ENCODE results near the gene STX18.

STX18 gene

DNA sequence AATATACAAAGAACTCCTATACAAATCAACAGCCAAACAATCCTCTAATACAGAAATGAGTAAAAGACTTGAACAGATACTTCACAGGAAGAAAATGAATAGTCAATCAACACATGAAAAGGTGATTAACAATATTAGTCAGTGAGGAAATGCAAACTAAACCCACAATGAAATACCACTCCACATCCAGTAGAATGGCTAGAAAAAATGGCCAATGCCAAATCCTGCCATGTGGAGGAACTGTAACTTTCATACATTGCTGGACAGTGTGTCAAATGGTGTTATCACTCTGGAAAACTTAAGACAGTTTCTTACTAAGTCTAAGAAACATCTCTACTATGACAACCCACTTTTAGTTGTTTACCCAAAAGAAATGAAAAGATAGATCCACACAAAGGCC, 95.4 kb downstream of the STX18 start:
- Histone ChIP-seq H3K79me2 (ENCODE audit: low read length) (no peaks in the 10 kb centered on the region), H4K20me1 (ENCODE audit: insufficient read depth, low read length) (no peaks in the 10 kb centered on the region), H3K27ac (ENCODE audit: low read length) (no peak overlapping the region), H3K36me3 (replicated peaks; ENCODE audit: insufficient read depth, low read length) (no peaks in the 10 kb centered on the region), H3K9me2 (replicated peaks; ENCODE audit: insufficient read depth, low read length) (no peaks in the 10 kb centered on the region), H3K27me3 (replicated peaks; ENCODE audit: insufficient read depth, low read length) (no peaks in the 10 kb centered on the region), H2AFZ (ENCODE audit: low read length) (no peak overlapping the region), H3K4me1 (ENCODE audit: low read length) (no peaks in the 10 kb centered on the region), H3K9ac (ENCODE audit: low read length) (no peak overlapping the region), H3F3A (ENCODE audit: insufficient read depth, low read length) (no peaks in the 10 kb centered on the region), H3K4me2 (ENCODE audit: low read depth, low read length) (no peak overlapping the region), H3K4me3 (ENCODE audit: low read length) (no peak overlapping the region), H3K9me3 (replicated peaks; ENCODE audit: insufficient read depth, low read length) (no peaks in the 10 kb centered on the region)
- no peak for DNase-seq
- TF ChIP-seq EZH2 (optimal IDR thresholded peaks at IDR 0.05; ENCODE audit: low read depth, low read length) (no peak), EZH2phosphoT487 (IDR thresholded peaks at IDR 0.05; ENCODE audit: low read length) (no peak)
- TF ChIP-seq, protein P1, sequence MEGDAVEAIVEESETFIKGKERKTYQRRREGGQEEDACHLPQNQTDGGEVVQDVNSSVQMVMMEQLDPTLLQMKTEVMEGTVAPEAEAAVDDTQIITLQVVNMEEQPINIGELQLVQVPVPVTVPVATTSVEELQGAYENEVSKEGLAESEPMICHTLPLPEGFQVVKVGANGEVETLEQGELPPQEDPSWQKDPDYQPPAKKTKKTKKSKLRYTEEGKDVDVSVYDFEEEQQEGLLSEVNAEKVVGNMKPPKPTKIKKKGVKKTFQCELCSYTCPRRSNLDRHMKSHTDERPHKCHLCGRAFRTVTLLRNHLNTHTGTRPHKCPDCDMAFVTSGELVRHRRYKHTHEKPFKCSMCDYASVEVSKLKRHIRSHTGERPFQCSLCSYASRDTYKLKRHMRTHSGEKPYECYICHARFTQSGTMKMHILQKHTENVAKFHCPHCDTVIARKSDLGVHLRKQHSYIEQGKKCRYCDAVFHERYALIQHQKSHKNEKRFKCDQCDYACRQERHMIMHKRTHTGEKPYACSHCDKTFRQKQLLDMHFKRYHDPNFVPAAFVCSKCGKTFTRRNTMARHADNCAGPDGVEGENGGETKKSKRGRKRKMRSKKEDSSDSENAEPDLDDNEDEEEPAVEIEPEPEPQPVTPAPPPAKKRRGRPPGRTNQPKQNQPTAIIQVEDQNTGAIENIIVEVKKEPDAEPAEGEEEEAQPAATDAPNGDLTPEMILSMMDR (IDR thresholded peaks at IDR 0.05; ENCODE audit: low read length), result no peak

DNA sequence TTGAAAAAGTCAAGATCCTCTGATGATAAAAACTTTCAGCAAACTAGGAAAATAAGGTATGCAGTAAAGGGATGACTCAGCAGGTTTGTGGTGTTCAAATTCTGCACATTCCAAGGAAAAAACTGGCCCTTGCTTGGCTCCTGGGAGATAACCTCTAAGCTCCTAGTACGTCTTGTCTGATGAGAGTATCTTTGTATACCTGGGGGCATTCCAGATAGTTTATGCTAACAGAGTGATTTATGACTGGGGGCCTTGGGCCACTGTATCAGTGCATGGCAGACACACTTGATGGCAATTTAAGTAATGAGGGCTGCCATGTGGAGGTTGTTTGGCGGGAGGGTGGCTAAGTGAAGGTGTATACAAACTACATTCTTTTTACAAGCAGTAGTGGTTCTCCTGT, 98.0 kb downstream of the STX18 start:
- TF ChIP-seq EZH2 (optimal IDR thresholded peaks at IDR 0.05; ENCODE audit: low read depth, low read length) (no peak), EZH2phosphoT487 (IDR thresholded peaks at IDR 0.05; ENCODE audit: low read length) (no peak)
- TF ChIP-seq, protein P1 (IDR thresholded peaks at IDR 0.05; ENCODE audit: low read length), result no peak
- H3K36me3 ChIP-seq (replicated peaks; ENCODE audit: insufficient read depth, low read length), result no peaks in the 10 kb centered on the region
- no peaks in the 10 kb centered on the region for H3K9me3 ChIP-seq (replicated peaks; ENCODE audit: insufficient read depth, low read length)
- no peak for DNase-seq
- no peak overlapping the region for H3K27ac ChIP-seq (ENCODE audit: low read length)
- no peak overlapping the region for H3K4me2 ChIP-seq (ENCODE audit: low read depth, low read length)
- no peak overlapping the region for H3K9ac ChIP-seq (ENCODE audit: low read length)
- H2AFZ ChIP-seq (ENCODE audit: low read length), result no peak overlapping the region
- no peaks in the 10 kb centered on the region for H3K79me2 ChIP-seq (ENCODE audit: low read length)
- H4K20me1 ChIP-seq (ENCODE audit: insufficient read depth, low read length), result no peaks in the 10 kb centered on the region
- H3K4me3 ChIP-seq (ENCODE audit: low read length), result no peak overlapping the region
- no peaks in the 10 kb centered on the region for H3K4me1 ChIP-seq (ENCODE audit: low read length)
- H3F3A ChIP-seq (ENCODE audit: insufficient read depth, low read length), result no peaks in the 10 kb centered on the region
- H3K9me2 ChIP-seq (replicated peaks; ENCODE audit: insufficient read depth, low read length), result no peaks in the 10 kb centered on the region
- no peaks in the 10 kb centered on the region for H3K27me3 ChIP-seq (replicated peaks; ENCODE audit: insufficient read depth, low read length)

DNA sequence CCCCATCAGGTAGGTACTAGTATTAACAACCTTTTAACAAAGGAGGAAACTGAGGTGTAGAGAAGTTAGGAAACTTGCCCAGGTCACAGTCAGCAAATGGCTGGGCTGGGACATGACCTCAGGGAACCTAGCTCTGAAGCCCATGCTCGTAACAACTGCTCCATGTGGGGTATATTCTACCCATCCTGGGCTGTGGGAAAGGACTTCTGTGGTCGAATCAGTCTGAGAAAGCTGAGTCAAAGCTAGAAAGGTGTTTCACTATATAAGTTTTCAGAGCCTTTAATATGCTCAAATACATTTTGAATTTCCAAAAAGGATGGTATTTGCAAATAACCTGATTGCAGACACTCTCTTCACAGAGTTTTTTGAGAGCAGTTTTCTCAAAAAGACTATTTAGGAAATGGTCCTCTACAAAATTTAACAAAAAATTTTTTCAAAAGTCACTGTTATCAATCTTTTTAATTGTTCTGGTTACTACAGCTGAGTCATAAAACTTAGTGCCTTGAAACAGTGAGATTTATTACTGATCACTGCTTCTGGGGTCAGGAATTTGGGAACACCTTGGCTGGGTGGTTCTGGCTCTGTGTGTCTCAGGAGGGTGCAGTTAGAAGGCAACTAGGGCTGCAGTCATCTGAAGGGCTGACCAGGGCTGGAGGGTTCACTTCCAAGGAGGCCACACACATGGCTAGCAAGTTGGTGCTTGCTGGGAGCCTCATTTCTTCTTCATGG, 101.4 kb downstream of the STX18 start:
- no peak for DNase-seq
- Histone ChIP-seq H3K4me2 (ENCODE audit: low read depth, low read length) (no peak overlapping the region), H3K4me3 (ENCODE audit: low read length) (no peak overlapping the region), H3K9ac (ENCODE audit: low read length) (no peak overlapping the region), H3K9me2 (replicated peaks; ENCODE audit: insufficient read depth, low read length) (no peaks in the 10 kb centered on the region), H3F3A (ENCODE audit: insufficient read depth, low read length) (no peaks in the 10 kb centered on the region), H4K20me1 (ENCODE audit: insufficient read depth, low read length) (no peaks in the 10 kb centered on the region), H3K4me1 (ENCODE audit: low read length) (no peaks in the 10 kb centered on the region), H3K27me3 (replicated peaks; ENCODE audit: insufficient read depth, low read length) (no peaks in the 10 kb centered on the region), H3K36me3 (replicated peaks; ENCODE audit: insufficient read depth, low read length) (no peaks in the 10 kb centered on the region), H3K79me2 (ENCODE audit: low read length) (no peaks in the 10 kb centered on the region), H2AFZ (ENCODE audit: low read length) (no peak overlapping the region), H3K9me3 (replicated peaks; ENCODE audit: insufficient read depth, low read length) (no peaks in the 10 kb centered on the region), H3K27ac (ENCODE audit: low read length) (no peak overlapping the region)
- TF ChIP-seq EZH2 (optimal IDR thresholded peaks at IDR 0.05; ENCODE audit: low read depth, low read length) (no peak), EZH2phosphoT487 (IDR thresholded peaks at IDR 0.05; ENCODE audit: low read length) (no peak)
- TF ChIP-seq, protein P1 (IDR thresholded peaks at IDR 0.05; ENCODE audit: low read length), result no peak
